ENCODE results near the gene CTSL. TPM values are rescaled to one million over a fixed set of nuclear protein-coding genes. Genes with fewer than 3 reads are reported as not detected.

The CTSL gene
- polyA plus RNA-seq, 2 of the 4 experiments (the other 2 are of a cell fraction) = 725 to 902 TPM

DNA sequence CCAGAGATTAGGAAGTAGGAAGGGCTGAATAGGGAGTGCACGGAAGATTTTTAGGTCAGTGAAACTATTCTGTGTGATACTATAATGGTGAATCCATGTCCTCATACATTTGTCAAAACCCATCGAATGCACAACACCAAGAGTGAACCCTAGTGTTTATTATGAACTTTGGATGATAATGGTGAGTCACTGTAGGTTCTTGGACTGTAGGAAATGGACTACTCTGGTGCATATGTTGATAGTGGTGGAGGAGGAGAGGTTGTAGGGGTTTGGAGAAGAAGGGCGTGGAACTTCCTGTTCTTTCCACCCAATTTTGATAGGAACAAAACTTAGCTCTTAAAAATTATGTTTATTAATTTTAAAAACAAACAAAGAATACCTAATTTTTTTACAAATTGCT, 14.3 kb downstream of the CTSL start:
- DNase-seq (ENCODE audit: low read depth in 1 of 2, low spot score in 1 of 2) = no peak
- H3K4me2 ChIP-seq = no peak overlapping the region
- TF ChIP-seq CHD4 (IDR thresholded peaks at IDR 0.05; ENCODE audit: borderline replicate concordance) = no peak
- TF ChIP-seq, protein P1, sequence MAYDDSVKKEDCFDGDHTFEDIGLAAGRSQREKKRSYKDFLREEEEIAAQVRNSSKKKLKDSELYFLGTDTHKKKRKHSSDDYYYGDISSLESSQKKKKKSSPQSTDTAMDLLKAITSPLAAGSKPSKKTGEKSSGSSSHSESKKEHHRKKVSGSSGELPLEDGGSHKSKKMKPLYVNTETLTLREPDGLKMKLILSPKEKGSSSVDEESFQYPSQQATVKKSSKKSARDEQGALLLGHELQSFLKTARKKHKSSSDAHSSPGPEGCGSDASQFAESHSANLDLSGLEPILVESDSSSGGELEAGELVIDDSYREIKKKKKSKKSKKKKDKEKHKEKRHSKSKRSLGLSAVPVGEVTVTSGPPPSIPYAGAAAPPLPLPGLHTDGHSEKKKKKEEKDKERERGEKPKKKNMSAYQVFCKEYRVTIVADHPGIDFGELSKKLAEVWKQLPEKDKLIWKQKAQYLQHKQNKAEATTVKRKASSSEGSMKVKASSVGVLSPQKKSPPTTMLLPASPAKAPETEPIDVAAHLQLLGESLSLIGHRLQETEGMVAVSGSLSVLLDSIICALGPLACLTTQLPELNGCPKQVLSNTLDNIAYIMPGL (CRISPR knock-in tag; IDR thresholded peaks at IDR 0.05; ENCODE audit: borderline replicate concordance) = no peak
- TF ChIP-seq RFX5 (IDR thresholded peaks at IDR 0.05) = no peak
- TF ChIP-seq TFCP2L1 (CRISPR knock-in tag; IDR thresholded peaks at IDR 0.05) = no peak
- TF ChIP-seq TP53 (CRISPR knock-in tag; IDR thresholded peaks at IDR 0.05) = no peak
- TF ChIP-seq EHMT2 (IDR thresholded peaks at IDR 0.05; ENCODE audit: low read depth) = no peak
- no peak for TF ChIP-seq PHF8 (IDR thresholded peaks at IDR 0.05; ENCODE audit: borderline replicate concordance, low read depth)
- no peak for TF ChIP-seq RNF2 (IDR thresholded peaks at IDR 0.05; ENCODE audit: borderline replicate concordance, low read depth)
- TF ChIP-seq CEBPB (IDR thresholded peaks at IDR 0.05) = no peak
- TF ChIP-seq HDAC2 (IDR thresholded peaks at IDR 0.05) = no peak
- TF ChIP-seq RARB (CRISPR knock-in tag; IDR thresholded peaks at IDR 0.05) = no peak
- no peak for TF ChIP-seq HOXA7 (CRISPR knock-in tag; IDR thresholded peaks at IDR 0.05)
- TF ChIP-seq, protein P2, sequence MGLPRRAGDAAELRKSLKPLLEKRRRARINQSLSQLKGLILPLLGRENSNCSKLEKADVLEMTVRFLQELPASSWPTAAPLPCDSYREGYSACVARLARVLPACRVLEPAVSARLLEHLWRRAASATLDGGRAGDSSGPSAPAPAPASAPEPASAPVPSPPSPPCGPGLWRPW (IDR thresholded peaks at IDR 0.05) = no peak
- TF ChIP-seq ZC3H11A (IDR thresholded peaks at IDR 0.05) = no peak
- no peak overlapping the region for H3K27ac ChIP-seq
- WGBS (ENCODE audit: missing lambda C conversion rate) = 58% methylated on average over 3 of the region's 3 CpGs
- ATAC-seq = peak; percentile 34 to 43; a peak in 1 of 6 replicates
- FAIRE-seq = no peak
- ChIA-PET POLR2A (interaction anchor here (1.2 kb wide), 1 partner anchor 14 kb away, joined by 5 read pairs; the partner anchor contains the start of gene CTSL), CTCF (interaction anchor here (1.3 to 1.7 kb wide), 2 partner anchors 14 to 72 kb away, joined by 3 to 4 read pairs; no protein-coding TSS in a partner anchor)
- peaks cover 5% of the 10 kb centered on the region; the same call in 1 of the 3 replicates for H3K4me1 ChIP-seq
- no peaks in the 10 kb centered on the region for H3K9me3 ChIP-seq
- H3K4me3 ChIP-seq = no peak overlapping the region

DNA sequence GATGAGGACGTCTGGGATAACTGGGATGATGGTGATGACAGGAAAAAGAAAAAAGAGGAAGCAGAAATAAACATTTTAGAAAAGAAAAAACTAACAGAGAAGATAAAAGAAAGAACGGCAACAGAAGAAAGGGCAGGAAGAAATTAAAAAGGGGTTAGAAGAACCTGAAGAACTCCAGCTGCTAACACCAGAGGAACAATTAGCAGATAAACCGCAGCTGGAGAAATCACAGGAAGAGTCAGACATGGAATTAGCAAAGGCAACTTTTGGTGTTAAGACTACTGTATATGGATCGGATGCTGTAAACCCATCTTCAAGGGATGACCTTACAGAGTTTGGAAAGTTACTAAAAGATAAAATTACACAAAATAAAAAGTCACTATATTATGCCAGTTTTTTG, 15.4 kb downstream of the CTSL start:
- POLR2A ChIA-PET = no interaction called here

DNA sequence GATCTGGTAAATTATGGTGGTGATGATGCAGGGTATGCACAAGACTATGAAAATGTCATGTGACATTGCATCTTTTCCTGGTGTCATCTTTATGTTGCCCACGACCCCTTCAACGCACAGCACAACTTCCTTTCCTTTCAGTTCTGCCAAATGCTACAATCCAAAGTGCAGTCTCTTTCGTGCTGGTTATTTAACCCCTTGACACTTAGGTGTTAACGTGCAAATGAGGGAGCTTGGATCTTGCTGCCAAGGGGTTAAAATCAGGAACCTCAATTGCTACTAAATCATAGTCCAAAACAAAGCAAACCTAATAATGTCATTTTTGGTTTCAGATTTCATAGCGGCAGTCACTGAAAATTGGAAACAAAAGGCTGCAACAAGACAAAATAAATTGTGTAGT, 16.0 kb downstream of the CTSL start:
- 72% methylated on average over 5 of the region's 5 CpGs for WGBS (ENCODE audit: missing lambda C conversion rate)
- no peak for ATAC-seq
- TF ChIP-seq SREBF2 (IDR thresholded peaks at IDR 0.05) (no peak), EP300 (IDR thresholded peaks at IDR 0.05) (no peak), SMC3 (IDR thresholded peaks at IDR 0.05) (no peak), RARB (CRISPR knock-in tag; IDR thresholded peaks at IDR 0.05) (no peak), TFCP2L1 (CRISPR knock-in tag; IDR thresholded peaks at IDR 0.05) (no peak), KDM1A (IDR thresholded peaks at IDR 0.05; ENCODE audit: low read depth) (no peak), HEYL (CRISPR knock-in tag; IDR thresholded peaks at IDR 0.05) (no peak), HOXB5 (CRISPR knock-in tag; IDR thresholded peaks at IDR 0.05) (no peak), MAZ (IDR thresholded peaks at IDR 0.05; ENCODE audit: borderline replicate concordance, low read depth, low read length) (no peak)
- TF ChIP-seq, protein P2 (IDR thresholded peaks at IDR 0.05) = no peak
- TF ChIP-seq, protein P3, sequence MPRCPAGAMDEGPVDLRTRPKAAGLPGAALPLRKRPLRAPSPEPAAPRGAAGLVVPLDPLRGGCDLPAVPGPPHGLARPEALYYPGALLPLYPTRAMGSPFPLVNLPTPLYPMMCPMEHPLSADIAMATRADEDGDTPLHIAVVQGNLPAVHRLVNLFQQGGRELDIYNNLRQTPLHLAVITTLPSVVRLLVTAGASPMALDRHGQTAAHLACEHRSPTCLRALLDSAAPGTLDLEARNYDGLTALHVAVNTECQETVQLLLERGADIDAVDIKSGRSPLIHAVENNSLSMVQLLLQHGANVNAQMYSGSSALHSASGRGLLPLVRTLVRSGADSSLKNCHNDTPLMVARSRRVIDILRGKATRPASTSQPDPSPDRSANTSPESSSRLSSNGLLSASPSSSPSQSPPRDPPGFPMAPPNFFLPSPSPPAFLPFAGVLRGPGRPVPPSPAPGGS (IDR thresholded peaks at IDR 0.05) = no peak
- ChIA-PET CTCF (no interaction called here), POLR2A (no interaction called here)
- Histone ChIP-seq H3K4me1 (peaks cover 5% of the 10 kb centered on the region; the same call in 1 of the 3 replicates), H3K9me3 (no peaks in the 10 kb centered on the region), H3K4me3 (no peak overlapping the region), H3K4me2 (no peak overlapping the region), H3K27ac (no peak overlapping the region)
- FAIRE-seq = no peak
- no peak for DNase-seq (ENCODE audit: low read depth in 1 of 2, low spot score in 1 of 2)

More for the DNA sequence above, 15.4 kb downstream of the CTSL start:
- DNase-seq (ENCODE audit: low read depth in 1 of 2, low spot score in 1 of 2) = no peak
- H3K4me2 ChIP-seq = no peak overlapping the region
- H3K4me3 ChIP-seq = no peak overlapping the region
- no peak for FAIRE-seq
- 80% methylated on average over 4 of the region's 4 CpGs for WGBS (ENCODE audit: missing lambda C conversion rate)
- TF ChIP-seq RARB (CRISPR knock-in tag; IDR thresholded peaks at IDR 0.05) = no peak
- TF ChIP-seq HOXB13 (CRISPR knock-in tag; IDR thresholded peaks at IDR 0.05; ENCODE audit: low read depth) = no peak
- TF ChIP-seq, protein P2 (IDR thresholded peaks at IDR 0.05) = no peak
- TF ChIP-seq, protein P4, sequence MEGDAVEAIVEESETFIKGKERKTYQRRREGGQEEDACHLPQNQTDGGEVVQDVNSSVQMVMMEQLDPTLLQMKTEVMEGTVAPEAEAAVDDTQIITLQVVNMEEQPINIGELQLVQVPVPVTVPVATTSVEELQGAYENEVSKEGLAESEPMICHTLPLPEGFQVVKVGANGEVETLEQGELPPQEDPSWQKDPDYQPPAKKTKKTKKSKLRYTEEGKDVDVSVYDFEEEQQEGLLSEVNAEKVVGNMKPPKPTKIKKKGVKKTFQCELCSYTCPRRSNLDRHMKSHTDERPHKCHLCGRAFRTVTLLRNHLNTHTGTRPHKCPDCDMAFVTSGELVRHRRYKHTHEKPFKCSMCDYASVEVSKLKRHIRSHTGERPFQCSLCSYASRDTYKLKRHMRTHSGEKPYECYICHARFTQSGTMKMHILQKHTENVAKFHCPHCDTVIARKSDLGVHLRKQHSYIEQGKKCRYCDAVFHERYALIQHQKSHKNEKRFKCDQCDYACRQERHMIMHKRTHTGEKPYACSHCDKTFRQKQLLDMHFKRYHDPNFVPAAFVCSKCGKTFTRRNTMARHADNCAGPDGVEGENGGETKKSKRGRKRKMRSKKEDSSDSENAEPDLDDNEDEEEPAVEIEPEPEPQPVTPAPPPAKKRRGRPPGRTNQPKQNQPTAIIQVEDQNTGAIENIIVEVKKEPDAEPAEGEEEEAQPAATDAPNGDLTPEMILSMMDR (IDR thresholded peaks at IDR 0.05) = no peak
- no peak for TF ChIP-seq MAFK (IDR thresholded peaks at IDR 0.05; ENCODE audit: partially characterized antibody)
- TF ChIP-seq ESRRA (IDR thresholded peaks at IDR 0.05; ENCODE audit: borderline replicate concordance, low read length) = no peak
- no peak for TF ChIP-seq CEBPB (IDR thresholded peaks at IDR 0.05)
- ATAC-seq = no peak
- peaks cover 5% of the 10 kb centered on the region; the same call in 1 of the 3 replicates for H3K4me1 ChIP-seq
- no peak overlapping the region for H3K27ac ChIP-seq
- CTCF ChIA-PET = no interaction called here
- H3K9me3 ChIP-seq = no peaks in the 10 kb centered on the region
